Measurements from ENCODE around the gene ALDH3A2. TPM values are rescaled to one million over a fixed set of nuclear protein-coding genes. Genes with fewer than 3 reads are reported as not detected.

The ALDH3A2 gene
- total RNA-seq, 2 donors from 2014 or later: 38.3 to 58.0 TPM

- DNase-seq: no peak
- intact Hi-C loops (cut with DNase I): no loop called here
- no peak for ATAC-seq
Observed at GRCh38 chr17:19706791-19707727, 58.5 kb downstream of the ALDH3A2 start.

GRCh38 chr17:19707728-19708221, 59.2 kb downstream of the ALDH3A2 start:
- DNase-seq (no peak), ATAC-seq (peak; percentile 47 to 62)
- intact Hi-C loops (cut with DNase I): no loop called here

- intact Hi-C loops (cut with DNase I): no loop called here
- DNase-seq: no peak
- no peak for ATAC-seq
Observed at GRCh38 chr17:19708431-19709175, 60.1 kb downstream of the ALDH3A2 start.

GRCh38 chr17:19709841-19710240, 61.3 kb downstream of the ALDH3A2 start:
- no peak for DNase-seq
- intact Hi-C loops (cut with DNase I): no loop called here
- ATAC-seq: no peak

GRCh38 chr17:19712436-19713004, 64.0 kb downstream of the ALDH3A2 start:
- intact Hi-C loops (cut with DNase I): no loop called here
- DNase-seq: no peak
- ATAC-seq: no peak

GRCh38 chr17:19713462-19713861, 64.9 kb downstream of the ALDH3A2 start:
- ATAC-seq (no peak), DNase-seq (no peak)
- intact Hi-C loops (cut with DNase I): no loop called here

GRCh38 chr17:19713901-19714361, 65.4 kb downstream of the ALDH3A2 start:
- intact Hi-C loops (cut with DNase I): no loop called here
- ATAC-seq (no peak), DNase-seq (no peak)

- intact Hi-C loops (cut with DNase I): no loop called here
- ATAC-seq: no peak
Observed at GRCh38 chr17:19714542-19715411, 66.2 kb downstream of the ALDH3A2 start.

GRCh38 chr17:19716108-19717030, 67.8 kb downstream of the ALDH3A2 start, which contains the start of gene SLC47A2:
TSS of gene SLC47A2 (minus strand) at chr17:19716584. CDS start at chr17:19716555, 29 bp downstream.
- intact Hi-C loops (cut with DNase I): no loop called here
- peak; percentile 18 to 38 for ATAC-seq
- no peak for DNase-seq

More at GRCh38 chr17:19714542-19715411, 66.2 kb downstream of the ALDH3A2 start:
- no peak for DNase-seq

- intact Hi-C loops (cut with DNase I): no loop called here
- DNase-seq (no peak), ATAC-seq (no peak)
Observed at GRCh38 chr17:19717031-19717360, 68.4 kb downstream of the ALDH3A2 start.

- no peak for ATAC-seq
- DNase-seq: no peak
- intact Hi-C loops (cut with DNase I): no loop called here
Observed at GRCh38 chr17:19717411-19717908, 68.9 kb downstream of the ALDH3A2 start.

GRCh38 chr17:19718041-19718612, 69.6 kb downstream of the ALDH3A2 start:
- DNase-seq (no peak), ATAC-seq (no peak)
- intact Hi-C loops (cut with DNase I): no loop called here

GRCh38 chr17:19718613-19719354, 70.2 kb downstream of the ALDH3A2 start:
- DNase-seq (no peak), ATAC-seq (no peak)
- intact Hi-C loops (cut with DNase I): no loop called here

- no peak for DNase-seq
- ATAC-seq: peak in 1 of 2 donors; percentile 41
- intact Hi-C loops (cut with DNase I): no loop called here
Observed at GRCh38 chr17:19719355-19720209, 71.0 kb downstream of the ALDH3A2 start.

- intact Hi-C loops (cut with DNase I): no loop called here
- no peak for DNase-seq
- ATAC-seq: no peak
Observed at GRCh38 chr17:19720210-19720475, 71.6 kb downstream of the ALDH3A2 start.

All from left cardiac atrium (tissue), 4 donors.